NCI-H2029 treated with DMSO at 0.1 percent for 48 hours (cell line): ENCODE data around the gene DIP2C.
A peak's percentile ranks its signal among the peaks of the same experiment; 100 is the strongest.
"Not testable (repeated sequence)": the region's sequence is repeated elsewhere in the genome, so short reads cannot be mapped to it uniquely, and the experiment has no call there.

Source experiments
- DNase-seq: peaks from one replicate; lab custom pipeline; 2025; lab: John Stamatoyannopoulos, UW

DIP2C gene

DNA sequence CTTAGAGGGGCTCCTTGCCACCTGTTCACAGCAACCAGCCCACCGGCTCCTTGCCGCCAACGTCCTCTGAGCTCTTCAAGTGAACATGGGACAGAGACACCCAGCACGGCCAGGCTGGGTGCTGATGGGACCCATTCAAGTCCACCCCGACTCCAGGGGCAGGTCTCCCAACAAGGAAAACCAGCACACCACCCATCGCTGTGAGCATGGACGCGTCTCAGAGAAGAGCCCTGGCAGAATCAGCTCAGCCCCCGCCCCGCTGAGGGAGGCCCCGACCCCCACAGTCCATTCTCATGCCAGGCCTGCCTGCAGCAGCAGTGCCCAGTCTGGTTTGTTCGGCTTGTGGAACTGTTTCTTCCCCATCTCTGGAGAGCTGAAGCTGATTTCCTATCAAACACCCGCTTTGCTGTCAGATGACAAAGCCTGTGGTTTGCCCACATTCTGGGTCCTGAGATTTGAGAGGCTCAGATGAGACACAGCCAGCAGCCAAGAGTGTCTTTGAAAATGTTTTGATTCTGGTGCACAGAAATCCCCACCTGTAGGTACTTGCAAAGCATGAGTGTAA, 337.6 kb downstream of the DIP2C start:
- DNase-seq: no peak

DNA sequence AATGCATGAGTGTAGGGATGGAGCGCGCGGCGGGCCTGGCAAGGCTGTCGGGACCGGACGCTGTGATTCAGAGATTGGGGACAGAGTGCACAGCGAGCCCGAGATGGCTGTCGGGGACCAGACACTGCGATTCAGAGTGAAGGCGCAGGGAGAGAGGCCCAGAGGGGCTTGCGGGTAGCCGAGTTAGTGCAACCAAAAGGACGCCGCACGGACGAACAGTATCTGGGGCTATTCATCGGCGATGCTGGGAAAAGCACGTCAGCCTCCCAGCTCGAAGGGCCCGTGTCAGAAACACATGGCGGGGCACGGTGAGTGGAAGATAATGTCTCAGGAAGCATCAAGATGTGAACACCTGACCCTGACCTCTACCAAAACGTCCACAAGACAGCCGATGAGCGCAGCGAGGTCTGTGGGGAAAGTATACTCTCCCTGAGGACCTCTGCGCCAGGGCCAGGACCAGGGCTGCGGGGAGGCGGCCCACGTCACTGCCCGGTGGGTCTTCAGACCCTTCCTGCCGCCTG, 338.4 kb downstream of the DIP2C start:
- DNase-seq: no peak

DNA sequence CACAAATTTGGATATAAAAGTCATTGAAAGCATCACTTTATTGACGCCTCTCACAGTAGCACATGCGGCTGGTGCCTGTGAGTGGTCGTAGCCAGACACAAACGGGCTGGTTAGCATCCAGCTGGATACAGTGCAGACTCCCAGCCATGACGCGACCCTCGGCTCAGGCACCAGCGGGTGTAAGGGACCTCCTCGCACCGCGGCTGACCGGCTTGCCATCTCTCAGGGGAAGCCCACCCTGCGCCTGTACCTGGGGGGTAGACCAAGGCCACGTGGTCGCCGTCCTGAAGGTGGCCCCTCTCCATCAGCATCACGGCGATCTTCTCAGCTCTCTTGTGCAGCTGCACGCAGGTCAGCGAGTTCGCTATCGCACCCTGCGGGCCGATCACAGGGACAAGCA, 340.4 kb downstream of the DIP2C start:
- no peak for DNase-seq

DNA sequence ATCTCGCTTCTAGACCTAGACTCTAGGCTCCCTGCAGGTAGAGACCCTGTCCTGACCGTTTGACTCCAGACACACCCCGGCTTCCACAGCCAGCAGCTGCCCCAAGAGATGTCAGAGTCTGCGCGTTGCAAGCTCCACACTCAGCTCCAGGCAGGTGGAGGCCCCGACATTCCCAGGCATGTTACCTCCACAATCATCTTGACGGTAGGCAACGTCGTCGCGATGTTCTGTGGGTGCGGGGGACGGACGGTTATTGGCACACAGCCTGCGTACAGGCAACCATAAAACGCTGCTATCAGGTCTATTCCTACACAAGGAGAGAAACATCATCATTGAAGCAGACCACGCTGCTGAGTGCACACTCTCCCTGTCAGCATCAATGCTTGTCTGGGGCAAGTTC, 341.0 kb downstream of the DIP2C start:
- DNase-seq: no peak

DNA sequence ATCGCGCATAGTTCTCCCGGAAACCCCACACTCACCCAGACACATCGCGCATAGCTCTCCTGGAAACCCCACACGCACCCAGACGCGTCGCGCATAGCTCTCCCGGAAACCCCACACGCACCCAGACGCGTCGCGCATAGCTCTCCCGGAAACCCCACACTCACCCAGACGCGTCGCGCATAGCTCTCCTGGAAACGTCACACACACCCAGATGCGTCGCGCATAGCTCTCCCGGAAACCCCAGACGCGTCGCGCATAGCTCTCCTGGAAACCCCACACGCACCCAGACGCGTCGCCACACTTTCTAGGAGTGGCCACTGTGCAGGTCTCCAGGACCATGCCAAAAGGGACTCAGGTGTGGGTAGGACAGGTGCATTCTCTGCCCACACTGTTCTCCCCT, 341.7 kb downstream of the DIP2C start:
- DNase-seq: not testable (repeated sequence)

DNA sequence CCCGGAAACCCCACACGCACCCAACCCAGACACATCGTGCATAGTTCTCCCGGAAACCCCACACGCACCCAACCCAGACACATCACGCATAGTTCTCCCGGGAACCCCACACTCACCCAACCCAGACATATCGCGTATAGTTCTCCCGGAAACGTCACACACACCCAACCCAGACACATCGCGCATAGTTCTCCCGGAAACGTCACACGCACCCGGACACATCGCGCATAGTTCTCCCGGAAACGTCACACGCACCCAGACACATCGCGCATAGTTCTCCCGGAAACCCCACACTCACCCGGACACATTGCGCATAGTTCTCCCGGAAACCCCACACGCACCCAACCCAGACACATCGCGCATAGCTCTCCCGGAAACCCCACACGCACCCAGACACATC, 342.3 kb downstream of the DIP2C start:
- not testable (repeated sequence) for DNase-seq

DNA sequence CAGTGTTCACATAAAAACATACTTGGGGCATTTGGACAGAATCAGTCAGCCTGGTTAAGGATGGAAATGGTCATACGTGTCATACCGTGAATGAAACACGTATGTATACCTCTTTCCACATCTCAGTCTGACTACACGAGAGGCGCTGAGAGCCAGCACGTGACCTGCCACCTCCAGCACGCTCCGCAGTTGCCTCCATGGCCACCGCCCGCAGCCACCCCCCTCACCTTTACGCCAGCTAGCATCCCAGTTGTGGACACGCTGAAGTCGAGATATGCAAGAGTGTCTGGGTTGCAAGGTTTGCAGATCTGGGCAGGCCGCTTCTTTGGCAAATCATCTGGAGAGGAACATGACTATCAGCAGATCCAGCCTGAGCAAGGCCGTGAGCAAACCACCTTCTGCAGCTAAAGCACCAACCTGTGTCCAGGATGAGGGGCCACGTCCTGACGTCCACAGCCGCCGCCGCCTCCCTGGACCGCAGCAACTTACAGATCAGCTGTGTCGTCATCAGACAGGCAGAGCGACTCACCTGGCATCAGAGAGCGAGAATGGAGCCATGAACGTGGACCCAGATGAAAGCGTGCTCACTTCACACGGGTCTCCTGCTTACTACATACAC, 344.8 kb downstream of the DIP2C start:
- no peak for DNase-seq

DNA sequence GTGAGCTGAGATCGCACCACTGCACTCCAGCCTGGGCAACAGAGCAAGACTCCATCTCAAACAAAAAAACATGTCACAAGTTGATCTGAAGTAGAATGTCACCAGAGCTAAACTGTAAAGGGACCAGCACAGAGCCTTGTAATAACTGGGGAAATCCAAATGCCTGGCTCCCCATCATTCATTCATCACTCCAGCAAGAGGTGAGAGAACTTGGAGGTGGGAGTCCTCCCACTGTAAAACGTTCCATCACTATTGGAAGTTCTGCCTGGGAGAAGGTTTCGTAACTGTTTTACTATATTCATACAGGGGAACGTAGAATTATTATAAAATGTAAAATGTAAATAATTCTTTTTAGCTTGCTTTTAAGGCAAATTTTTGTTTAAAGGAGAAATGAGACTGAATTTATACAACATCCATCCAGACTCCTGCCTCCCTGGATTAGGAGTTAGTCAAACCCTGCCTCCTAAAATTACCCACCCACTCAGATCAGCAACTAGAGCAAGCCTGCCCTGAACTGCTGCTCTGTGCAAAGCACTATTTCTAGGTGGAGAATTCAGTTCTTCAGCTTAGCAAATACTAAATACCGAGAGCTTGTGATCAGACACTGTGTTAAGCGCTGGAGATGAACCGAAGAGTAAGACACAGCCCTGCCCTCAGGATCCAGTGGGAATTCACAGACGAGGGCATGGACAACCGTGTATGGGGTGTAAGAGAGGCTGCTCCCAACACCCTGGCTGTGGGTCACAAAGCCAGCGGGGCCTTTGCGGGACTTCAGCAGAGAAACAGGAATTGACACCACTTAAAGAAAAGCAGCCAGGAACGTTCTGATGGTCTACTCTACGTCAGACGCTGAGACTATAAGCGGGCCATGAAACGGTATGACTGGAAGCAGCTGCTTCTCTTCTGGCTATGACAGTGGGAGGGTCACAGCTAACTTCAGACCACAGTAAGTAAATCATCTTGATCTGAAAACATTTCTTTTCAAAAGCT, 345.9 kb downstream of the DIP2C start:
- DNase-seq: no peak

DNA sequence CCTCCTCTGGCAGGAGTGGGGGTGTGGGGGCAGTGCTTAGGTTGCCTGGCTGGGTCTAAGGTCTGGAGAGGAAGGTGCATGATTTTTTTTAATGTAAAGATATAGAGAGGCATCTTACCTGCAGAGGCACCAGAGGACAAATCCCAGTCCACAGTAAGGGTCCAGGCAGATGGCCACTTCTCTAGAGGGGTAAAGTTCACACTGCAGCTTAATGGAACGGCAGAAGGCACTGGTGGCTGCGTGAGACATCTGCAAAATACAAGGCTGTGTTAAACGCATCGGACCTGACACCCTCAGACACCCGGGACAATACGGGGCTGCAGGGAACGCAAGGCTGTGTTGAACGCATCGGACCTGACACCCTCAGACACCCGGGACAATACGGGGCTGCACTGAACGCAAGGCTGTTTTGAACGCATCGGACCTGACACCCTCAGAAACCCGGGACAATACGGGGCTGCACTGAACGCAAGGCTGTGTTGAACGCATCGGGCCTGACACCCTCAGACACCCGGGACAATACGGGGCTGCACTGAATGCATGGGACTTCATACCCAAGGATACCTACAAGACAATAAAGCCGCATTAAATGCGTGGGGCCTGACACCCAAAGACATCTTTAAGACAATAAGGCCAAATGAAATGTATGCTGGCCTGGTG, 348.3 kb downstream of the DIP2C start:
- no peak for DNase-seq

DNA sequence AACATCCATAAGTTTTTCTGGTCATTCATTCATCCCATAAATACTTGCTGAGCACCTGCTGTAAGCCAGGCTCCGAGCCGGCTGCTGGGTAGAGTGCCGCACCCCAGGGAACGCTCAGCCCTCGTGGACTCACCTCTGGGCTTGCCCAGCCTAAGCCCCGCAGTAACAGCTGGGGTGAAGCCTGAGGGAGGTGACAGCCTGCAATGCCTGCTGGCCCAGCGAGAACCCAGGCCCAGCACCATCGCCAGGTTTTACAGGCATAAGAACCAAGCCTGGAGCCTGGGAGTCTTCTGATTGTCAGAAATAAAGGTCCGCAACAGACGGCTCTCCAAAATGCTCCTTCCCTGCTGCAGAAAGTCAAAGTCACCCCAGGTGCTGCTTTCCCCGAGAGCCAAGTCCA, 348.8 kb downstream of the DIP2C start:
- DNase-seq: no peak

DNA sequence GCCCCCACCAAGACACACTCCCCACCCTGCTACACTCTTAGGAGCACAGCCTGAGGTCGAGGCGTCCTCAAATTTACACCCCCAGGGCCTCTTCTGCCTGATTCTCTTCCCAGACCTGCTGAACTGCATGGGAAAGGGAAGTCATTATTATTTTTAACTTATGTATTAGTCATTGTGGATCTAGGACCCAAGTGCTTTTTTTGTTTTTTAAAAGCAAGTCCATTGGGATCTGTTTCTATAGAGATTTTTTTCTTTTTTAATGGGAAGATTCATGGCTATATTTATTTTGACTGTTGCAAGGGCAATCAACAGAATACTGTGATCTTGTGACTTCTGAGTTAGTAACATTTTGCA, 350.5 kb downstream of the DIP2C start:
- DNase-seq: no peak

DNA sequence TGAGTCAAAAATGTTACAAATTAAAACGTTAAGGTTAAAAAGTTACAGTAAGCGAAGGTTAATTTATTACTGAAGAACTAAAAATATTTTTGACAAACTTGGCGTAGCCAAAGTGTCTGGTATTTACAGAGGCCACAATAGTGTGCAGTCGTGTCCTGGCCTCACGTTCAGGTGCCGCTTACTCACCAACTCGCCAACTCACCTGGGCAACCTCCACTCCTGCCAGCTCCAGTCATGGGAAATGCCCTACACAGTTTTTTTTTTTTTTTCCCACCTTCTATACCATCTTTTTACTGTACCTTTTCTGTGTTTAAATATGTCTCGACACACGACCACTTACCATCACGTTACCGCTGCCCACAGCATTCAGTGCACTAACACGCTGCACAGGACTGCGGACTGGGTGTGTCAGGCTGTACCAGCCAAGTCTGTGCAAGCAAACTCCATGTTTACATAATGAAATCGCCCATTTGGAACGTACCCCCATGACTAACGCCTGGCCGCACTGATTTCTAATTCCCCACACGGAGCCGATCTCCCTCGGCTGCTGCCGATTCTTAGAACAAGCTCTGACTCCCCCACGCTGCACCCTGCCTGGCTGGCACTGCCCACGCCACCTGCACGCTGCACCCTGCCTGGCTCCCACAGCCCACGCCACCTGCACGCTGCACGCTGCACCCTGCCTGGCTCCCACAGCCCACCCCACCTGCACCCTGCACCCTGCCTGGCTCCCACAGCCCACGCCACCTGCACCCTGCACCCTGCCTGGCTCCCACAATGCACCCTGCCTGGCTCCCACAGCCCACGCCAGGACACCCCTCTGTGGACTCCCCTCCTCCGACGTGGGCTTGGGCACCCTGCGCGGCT, 351.1 kb downstream of the DIP2C start:
- DNase-seq: no peak

DNA sequence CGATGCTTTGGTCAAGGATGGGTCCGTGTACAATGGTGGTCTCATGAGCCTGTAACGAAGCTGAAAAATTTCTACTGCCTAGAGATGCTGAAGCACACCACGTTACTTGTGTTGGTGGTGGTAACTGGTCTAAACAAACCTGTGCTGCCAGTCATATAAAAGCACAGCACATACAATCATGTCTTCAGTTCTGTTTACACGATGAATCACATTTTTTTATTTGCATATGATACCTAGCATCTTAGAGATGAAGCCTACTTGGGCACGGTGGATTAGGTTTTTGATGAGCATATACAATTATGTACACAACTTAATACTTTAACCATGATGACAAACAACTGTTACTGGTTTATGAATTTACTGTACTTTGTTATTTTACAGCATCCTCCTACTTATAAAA, 353.2 kb downstream of the DIP2C start:
- DNase-seq: no peak

DNA sequence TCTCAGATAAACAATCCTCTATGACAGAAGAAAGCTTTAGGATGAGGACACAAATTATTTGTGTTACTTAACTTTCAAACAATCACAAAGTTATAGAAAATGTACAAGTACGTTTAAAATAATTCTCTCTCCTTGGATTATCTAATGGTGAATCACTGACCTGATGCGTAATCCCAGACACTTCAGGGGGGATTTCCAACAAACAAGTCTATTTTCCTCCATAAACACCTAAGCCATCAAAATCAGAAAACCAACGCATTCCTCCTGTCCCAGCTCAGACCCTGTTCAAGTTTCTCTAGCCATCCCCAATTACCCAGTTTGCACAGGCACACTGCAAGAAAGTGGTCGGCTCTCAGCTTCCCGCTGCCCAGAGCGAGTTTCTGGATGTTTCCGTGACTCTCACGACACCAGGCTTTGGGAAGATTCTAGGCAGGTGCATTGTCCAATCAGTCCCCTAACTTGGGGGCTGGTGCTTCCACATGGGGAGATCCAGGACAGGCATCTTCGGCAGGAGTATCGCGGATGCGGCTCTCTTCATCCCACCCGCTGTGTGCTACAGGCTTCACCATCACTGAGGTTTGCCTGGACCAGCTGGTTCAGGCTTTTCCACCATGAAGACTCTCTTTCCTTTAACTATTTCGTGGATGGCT, 354.2 kb downstream of the DIP2C start:
- DNase-seq: no peak

DNA sequence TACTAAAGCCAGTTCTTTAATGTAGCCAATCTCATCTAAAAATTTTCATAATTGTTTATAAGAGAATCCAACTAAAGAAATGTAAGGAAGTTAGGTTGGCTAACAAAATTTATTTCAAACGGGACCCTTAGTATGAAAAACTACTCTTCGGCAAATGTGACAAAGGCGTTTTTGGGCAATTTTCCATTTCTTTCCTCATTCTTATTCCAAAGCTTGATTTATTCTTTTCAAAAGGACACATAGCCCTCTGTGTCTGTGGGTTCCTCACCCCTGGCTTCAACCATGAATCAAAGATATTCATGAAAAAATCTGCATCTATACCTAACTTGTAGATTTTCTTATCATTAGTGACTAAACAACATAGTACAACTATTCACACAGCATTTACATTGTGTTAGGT, 358.3 kb downstream of the DIP2C start:
- DNase-seq: no peak

DNA sequence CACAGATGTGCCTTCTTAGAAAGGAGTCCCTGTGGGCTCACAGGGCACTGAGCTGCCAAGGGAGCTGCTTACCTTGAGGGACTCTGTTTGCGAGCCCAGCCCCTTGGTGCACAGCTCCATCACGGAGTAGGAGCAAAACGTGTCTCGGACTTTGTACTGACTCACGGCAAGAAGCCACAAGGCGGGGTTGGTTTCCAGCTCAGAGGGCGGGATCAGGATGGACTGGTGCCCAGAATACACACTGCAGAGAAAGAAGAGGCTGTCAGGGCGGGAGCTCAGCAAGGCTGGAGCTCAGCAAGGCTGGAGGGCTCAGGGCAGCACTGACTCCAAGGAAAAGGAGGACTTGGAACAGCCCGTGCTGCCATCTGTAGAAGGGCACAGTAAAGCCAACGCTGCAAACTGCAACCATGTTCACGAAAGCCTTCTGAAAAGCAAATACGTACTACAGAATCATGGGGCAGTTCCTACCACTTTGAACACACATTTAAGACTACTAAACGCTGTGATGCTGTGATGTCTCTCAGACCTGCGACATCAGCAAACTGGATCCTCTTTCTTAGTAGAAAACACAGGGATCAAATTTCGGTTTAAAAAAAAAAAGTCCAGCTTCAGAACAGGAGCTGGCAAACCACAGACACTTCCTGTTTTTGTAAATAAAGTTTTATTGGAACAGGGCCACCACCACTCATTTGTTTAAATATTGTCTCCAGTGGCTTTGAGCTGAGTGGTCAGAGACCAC, 359.9 kb downstream of the DIP2C start:
- peak; percentile 68 for DNase-seq

DNA sequence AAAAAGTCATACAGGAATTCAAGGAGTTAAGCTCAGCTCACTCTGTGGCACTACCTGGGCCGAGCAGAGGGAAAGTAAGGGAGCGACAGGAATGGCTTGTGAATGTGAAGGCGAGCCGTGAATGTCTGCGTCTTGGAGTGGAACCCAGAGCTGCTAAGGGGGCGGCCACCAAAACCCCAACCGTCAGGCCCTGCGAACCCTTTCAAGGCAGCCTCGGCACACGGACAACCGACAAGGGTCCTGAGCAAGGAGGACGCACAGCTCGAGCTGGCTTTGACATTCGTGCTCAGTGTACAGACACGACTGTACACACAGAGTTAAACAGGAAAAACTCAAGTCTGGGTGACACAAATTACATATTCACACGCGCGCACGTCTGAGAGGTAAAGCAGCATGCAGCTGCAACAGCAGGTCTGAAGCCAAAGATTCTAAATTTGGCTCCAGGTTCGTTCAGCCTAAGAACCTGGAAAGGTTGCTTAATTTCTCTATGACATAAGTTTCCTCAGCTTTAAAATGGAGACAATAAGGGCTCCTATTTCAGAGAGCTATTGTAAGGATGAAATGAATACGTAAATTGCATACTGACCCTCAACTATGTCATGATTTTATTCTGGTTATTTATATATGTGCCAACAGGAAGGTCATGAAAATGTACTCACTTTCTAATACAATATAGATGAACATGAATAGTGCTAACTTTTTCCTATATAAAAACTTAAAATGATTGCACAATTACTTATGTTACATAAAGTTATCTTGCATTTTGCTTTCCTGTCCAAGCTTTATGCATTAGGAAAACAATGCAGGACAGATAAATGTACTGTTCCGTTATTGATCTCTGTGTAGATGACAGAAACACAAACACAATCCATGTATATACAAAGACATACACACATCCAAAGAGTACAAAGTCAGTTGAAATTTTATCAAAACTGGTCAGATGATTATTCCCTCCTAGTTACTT, 361.3 kb downstream of the DIP2C start:
- no peak for DNase-seq

DNA sequence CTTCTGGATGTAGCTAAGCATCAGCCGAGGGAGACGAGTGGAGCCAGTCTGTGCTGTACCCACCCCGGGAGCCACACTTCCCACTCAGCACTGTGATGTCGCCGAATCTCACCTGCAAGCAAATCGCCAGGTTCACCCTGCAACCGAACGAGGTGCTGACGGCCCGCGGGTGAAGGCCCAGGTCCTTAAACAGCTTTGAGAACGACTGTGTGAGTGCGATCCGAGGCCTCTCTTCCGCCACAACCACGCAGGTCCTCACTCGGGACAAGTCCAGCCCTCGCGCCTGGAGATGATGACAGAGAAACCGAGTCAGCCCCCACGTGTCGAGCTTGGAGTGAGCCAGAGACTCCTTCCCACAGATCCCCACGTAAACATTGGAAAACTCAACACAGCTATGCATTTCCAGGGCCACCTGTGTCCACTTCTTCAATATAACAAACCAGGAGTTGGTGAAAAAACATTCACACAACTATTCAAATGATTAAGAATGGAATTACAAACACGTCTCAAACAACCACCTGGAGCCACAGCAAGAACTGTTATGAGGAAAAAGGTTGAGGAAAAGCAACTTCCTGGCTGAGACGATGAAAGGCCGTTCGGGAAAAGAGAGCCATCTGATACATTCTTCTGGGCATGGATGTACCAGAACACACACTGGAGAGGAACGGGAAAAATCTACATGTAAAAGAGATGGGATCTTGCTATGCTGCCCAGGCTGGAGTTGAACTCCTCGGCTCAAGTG, 362.4 kb downstream of the DIP2C start:
- DNase-seq: no peak
